ENCODE measurements around the gene HDX. TPM values are rescaled to one million over a fixed set of nuclear protein-coding genes. Genes with fewer than 3 reads are reported as not detected.

The HDX gene
- 2.2 and 4.2 TPM in 2 replicates for total RNA-seq

GRCh38 chrX:84501798-84502628 lies at the start of gene HDX:
TSS of gene HDX (minus strand) at chrX:84502453. CDS start at chrX:84475397, 27,056 bp downstream.

